Colonic mucosa (tissue), 4 donors: ENCODE results near the gene SPAG16. TPM values are rescaled to one million over a fixed set of nuclear protein-coding genes. Genes with fewer than 3 reads are reported as not detected.

Source experiments
- DNase-seq: peaks from one replicate; pipeline ENCODE4 v3.0.0-alpha.2; 2020
- H3K27ac ChIP-seq: fragments of 200-600 bp; one replicate; pipeline ENCODE4 v1.8.0; 2021
- H3K27me3 ChIP-seq: fragments of 200-600 bp; one replicate; pipeline ENCODE4 v1.8.0; 2021
- H3K36me3 ChIP-seq: fragments of 200-600 bp; one replicate; pipeline ENCODE4 v1.8.0; 2021
- H3K4me1 ChIP-seq: fragments of 200-600 bp; one replicate; pipeline ENCODE4 v1.8.0; 2021; ENCODE audit warnings: mild to moderate bottlenecking
- H3K4me3 ChIP-seq: fragments of 200-600 bp; one replicate; pipeline ENCODE4 v1.8.0; 2021
- H3K9ac ChIP-seq, 2 donors: one replicate each; pipeline ENCODE4 v1.7.0; 2013; ENCODE audit warnings: control low read depth in 2 of 2, low read depth in 2 of 2, low read length in 2 of 2
- H3K9me3 ChIP-seq: fragments of 200-600 bp; one replicate; pipeline ENCODE4 v1.8.0; 2021
- intact Hi-C: fragments of 100-400 bp; cut with DNase I; formaldehyde crosslinking; loops from one replicate; pipeline ENCODE4 v1.14.1; 2022
- total RNA-seq, 2 donors: library from RNA; stranded (reverse); fragmentation: NEBNext Ultra II Directional in 1 of 2; extraction: Animal tissue kit (Norgen Biotek cat#: 25700) in 1 of 2; gene quantifications; one replicate each; pipeline ENCODE4 v1.2.1, GENCODE V29; 2021
- TF ChIP-seq, protein P1 (sequence below): fragments of 200-600 bp; IDR thresholded peaks from one replicate; pipeline ENCODE4 v1.8.0; 2022; ENCODE audit warnings: antibody characterized with exemption, mild to moderate bottlenecking
- donor health status: healthy.
- donor health status: DM: no; HTN: no; CAD: no.
- donor health status: DM: no; HTN: no; CAD: no.

The SPAG16 gene
- total RNA-seq, 2 donors from 2014 or later, result 18.6 to 25.5 TPM

DNA sequence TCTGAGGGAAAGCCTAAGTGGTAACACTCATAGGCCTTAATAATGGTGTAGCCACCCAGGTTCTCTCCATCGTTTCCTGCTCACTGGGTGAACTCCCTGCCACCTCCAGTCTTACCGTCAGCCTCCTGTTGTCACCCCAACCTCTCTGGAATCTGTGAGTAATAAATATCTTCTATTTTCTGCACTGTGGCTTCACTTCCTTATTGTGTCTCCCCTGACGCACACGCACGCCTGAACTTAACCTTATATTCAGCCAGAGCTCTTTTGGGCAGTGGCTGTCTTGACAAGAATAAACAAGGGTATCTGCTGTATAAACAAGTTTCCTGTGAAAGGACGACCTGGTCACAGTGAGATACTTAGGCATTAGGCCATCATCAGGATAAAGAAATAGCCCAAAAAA is 467.2 kb downstream of the SPAG16 start:
- Histone ChIP-seq H3K9ac (no peak overlapping the region), H3K27ac (no peak overlapping the region), H3K4me3 (no peak overlapping the region), H3K4me1 (no peaks in the 10 kb centered on the region), H3K27me3 (no peaks in the 10 kb centered on the region), H3K36me3 (no peaks in the 10 kb centered on the region), H3K9me3 (no peaks in the 10 kb centered on the region)
- intact Hi-C loops, result no loop called here
- DNase-seq, result no peak
- TF ChIP-seq, protein P1, sequence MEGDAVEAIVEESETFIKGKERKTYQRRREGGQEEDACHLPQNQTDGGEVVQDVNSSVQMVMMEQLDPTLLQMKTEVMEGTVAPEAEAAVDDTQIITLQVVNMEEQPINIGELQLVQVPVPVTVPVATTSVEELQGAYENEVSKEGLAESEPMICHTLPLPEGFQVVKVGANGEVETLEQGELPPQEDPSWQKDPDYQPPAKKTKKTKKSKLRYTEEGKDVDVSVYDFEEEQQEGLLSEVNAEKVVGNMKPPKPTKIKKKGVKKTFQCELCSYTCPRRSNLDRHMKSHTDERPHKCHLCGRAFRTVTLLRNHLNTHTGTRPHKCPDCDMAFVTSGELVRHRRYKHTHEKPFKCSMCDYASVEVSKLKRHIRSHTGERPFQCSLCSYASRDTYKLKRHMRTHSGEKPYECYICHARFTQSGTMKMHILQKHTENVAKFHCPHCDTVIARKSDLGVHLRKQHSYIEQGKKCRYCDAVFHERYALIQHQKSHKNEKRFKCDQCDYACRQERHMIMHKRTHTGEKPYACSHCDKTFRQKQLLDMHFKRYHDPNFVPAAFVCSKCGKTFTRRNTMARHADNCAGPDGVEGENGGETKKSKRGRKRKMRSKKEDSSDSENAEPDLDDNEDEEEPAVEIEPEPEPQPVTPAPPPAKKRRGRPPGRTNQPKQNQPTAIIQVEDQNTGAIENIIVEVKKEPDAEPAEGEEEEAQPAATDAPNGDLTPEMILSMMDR, result no peak

DNA sequence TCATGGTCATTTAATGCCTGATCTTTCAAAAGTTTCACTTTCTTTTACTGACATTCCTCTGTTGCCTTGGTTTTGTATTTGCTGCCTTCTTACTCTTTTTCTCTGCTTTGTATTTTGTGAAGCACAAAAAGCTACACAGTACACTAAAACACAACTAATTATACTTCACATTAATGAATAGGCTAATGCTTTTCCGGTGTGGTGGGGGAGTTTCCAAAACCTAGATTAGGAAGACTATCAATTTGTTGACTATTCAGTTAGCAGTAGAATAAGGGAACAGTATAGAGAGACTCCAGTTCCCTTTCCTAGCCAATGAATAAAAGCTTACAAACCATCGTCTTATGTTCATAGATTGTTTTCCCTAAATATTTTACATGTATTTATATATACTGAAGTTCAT is 468.3 kb downstream of the SPAG16 start:
- H3K27ac ChIP-seq, result no peak overlapping the region
- H3K9ac ChIP-seq, result no peak overlapping the region
- no peaks in the 10 kb centered on the region for H3K27me3 ChIP-seq
- intact Hi-C loops, result no loop called here
- no peak for DNase-seq
- H3K4me1 ChIP-seq, result no peaks in the 10 kb centered on the region
- H3K9me3 ChIP-seq, result no peaks in the 10 kb centered on the region
- H3K36me3 ChIP-seq, result no peaks in the 10 kb centered on the region
- TF ChIP-seq, protein P1, result no peak
- H3K4me3 ChIP-seq, result no peak overlapping the region

DNA sequence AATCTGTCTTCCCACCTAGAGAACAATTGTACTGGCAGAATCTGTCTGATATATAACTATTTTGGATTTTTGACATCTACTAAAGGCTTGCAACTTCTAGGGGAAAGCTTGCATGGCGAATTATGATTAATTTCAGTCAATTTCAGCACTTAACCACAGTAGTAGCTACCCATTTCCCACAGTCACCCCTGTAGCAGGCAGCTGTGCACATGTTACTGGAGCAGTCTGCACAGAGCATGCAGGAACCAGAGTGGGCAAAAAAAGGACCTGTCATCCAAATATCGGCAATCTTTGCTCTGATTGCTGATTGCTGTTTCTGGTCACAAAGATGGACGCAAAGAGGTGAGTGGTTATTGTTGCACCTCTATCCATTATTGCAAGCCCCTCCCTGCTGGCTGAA is 473.3 kb downstream of the SPAG16 start:
- intact Hi-C loops, result no loop called here
- TF ChIP-seq, protein P1, result no peak
- Histone ChIP-seq H3K4me3 (no peak overlapping the region), H3K27ac (no peak overlapping the region), H3K9me3 (no peaks in the 10 kb centered on the region), H3K4me1 (no peaks in the 10 kb centered on the region), H3K9ac (no peak overlapping the region), H3K36me3 (no peaks in the 10 kb centered on the region), H3K27me3 (no peaks in the 10 kb centered on the region)
- DNase-seq, result no peak

DNA sequence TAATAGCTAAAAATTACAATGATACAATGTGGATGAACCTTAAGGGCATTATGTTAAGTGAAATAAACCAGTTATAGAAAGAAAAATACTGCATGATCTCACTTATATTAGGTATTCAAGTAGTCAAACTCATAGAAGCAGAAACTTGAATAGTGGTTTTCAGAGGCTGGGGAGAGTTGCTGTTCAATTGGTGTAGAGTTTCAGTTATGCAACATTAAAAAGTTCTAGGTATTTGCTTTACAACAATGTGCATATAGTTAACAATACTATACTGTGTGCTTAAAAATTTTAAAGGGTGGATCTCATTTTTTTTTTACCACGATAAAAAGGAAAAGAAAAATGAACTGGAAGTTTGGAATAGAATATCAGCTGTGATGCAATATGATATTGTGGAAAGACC is 479.1 kb downstream of the SPAG16 start:
- Histone ChIP-seq H3K9me3 (no peaks in the 10 kb centered on the region), H3K9ac (no peak overlapping the region), H3K27me3 (no peaks in the 10 kb centered on the region), H3K27ac (no peak overlapping the region), H3K36me3 (no peaks in the 10 kb centered on the region), H3K4me3 (no peak overlapping the region), H3K4me1 (no peaks in the 10 kb centered on the region)
- TF ChIP-seq, protein P1, result no peak
- intact Hi-C loops, result no loop called here
- DNase-seq, result no peak

DNA sequence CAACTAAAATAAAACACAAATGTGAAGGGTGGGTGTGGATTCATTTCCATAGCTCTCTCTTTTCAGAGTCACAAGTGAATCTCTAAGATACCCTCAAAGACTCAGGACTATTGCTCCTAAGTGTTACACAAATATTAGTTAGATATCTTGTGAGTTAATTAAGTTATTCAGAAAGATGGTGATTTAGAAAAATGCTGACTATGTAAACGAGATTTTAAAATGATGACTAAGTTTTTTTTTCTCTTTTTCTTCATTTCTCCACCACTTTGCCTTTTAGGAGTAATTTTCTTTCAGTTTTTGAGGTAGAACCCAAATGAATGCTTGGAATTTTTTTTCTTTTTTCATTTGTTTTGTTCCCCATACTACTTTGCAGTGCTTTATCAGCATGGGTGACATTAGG is 479.7 kb downstream of the SPAG16 start:
- Histone ChIP-seq H3K27me3 (no peaks in the 10 kb centered on the region), H3K27ac (no peak overlapping the region), H3K36me3 (no peaks in the 10 kb centered on the region), H3K4me1 (no peaks in the 10 kb centered on the region), H3K4me3 (no peak overlapping the region), H3K9ac (no peak overlapping the region), H3K9me3 (no peaks in the 10 kb centered on the region)
- no peak for DNase-seq
- intact Hi-C loops, result no loop called here
- TF ChIP-seq, protein P1, result no peak

DNA sequence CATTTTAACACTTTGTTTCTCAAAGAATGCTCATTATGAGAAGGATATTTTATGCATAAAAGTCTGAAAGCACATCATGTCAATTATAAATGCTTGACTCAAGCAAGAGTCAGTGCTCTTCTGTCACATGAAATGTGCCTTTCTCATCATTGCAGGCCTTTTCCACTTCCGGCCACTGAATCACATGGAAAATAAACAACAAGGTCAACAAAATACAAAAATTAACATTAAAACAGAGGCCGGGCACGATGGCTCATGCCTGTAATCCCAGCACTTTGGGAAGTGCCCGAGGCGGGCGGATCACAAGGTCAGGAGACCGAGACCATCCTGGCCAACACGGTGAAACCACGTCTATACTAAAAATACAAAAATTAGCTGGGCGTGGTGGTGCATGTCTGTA is 480.6 kb downstream of the SPAG16 start:
- Histone ChIP-seq H3K27me3 (no peaks in the 10 kb centered on the region), H3K9ac (no peak overlapping the region), H3K27ac (no peak overlapping the region), H3K9me3 (no peaks in the 10 kb centered on the region), H3K4me1 (no peaks in the 10 kb centered on the region), H3K36me3 (no peaks in the 10 kb centered on the region), H3K4me3 (no peak overlapping the region)
- TF ChIP-seq, protein P1, result no peak
- no peak for DNase-seq
- intact Hi-C loops, result no loop called here
